Kidney (tissue), 14 donors: ENCODE data around the gene PDE4D. TPM values are rescaled to one million over a fixed set of nuclear protein-coding genes. Genes with fewer than 3 reads are reported as not detected.

Experiments used
- DNase-seq, 5 donors: peaks; one replicate each; pipeline ENCODE4 v3.0.0-alpha.2; 2013 to 2020
- FAIRE-seq: peaks from 2 replicates; lab custom pipeline; 2012; peaks lifted over from hg19 to GRCh38; lab: Jason Lieb, UNC
- H3K27ac ChIP-seq, 2 donors: one replicate each; pipeline ENCODE4 v1.7.0; 2013; ENCODE audit warnings: low read depth in 2 of 2, low read length in 2 of 2, inconsistent platforms in 1 of 2
- H3K27me3 ChIP-seq: one replicate; pipeline ENCODE4 v1.7.1; 2013; ENCODE audit warnings: low read length, inconsistent platforms; ENCODE audit not compliant: control insufficient read depth, insufficient read depth
- H3K36me3 ChIP-seq, 3 donors: one replicate each; pipeline versions ENCODE4 v1.7.0 to v1.7.1; 2013; ENCODE audit warnings: low read length in 3 of 3, control low read depth in 1 of 3, inconsistent platforms in 1 of 3; ENCODE audit not compliant: insufficient read depth in 3 of 3, control insufficient read depth in 2 of 3
- H3K4me1 ChIP-seq, 3 donors: one replicate each; pipeline versions ENCODE4 v1.7.0 to v1.7.1; 2013; ENCODE audit warnings: low read length in 3 of 3, inconsistent platforms in 1 of 3, low read depth in 1 of 3; ENCODE audit not compliant: control insufficient read depth in 2 of 3, insufficient read depth in 2 of 3
- H3K4me3 ChIP-seq, 3 donors: one replicate each; pipeline versions ENCODE4 v1.7.0 to v1.8.1; 2013; ENCODE audit warnings: low read length in 3 of 3, control low read depth in 1 of 3, inconsistent platforms in 1 of 3
- H3K9ac ChIP-seq, 3 donors: one replicate each; pipeline versions ENCODE4 v1.7.0 to v1.7.1; 2013; ENCODE audit warnings: low read length in 3 of 3, control low read depth in 1 of 3, inconsistent platforms in 1 of 3
- H3K9me3 ChIP-seq, 3 donors: one replicate each; pipeline versions ENCODE4 v1.7.0 to v1.7.1; 2013; ENCODE audit warnings: low read length in 3 of 3, control low read depth in 1 of 3, inconsistent platforms in 1 of 3; ENCODE audit not compliant: control insufficient read depth in 2 of 3, insufficient read depth in 1 of 3
- CTCF ChIP-seq: IDR thresholded peaks from 3 replicates; pipeline ENCODE4 v1.5.1; 2012; ENCODE audit warnings: mild to moderate bottlenecking, moderate library complexity, borderline replicate concordance; ENCODE audit not compliant: insufficient read depth; ENCODE audit errors: extremely low read depth
- intact Hi-C: fragments of 100-400 bp; cut with DNase I; formaldehyde crosslinking; loops from one replicate; pipeline ENCODE4 v1.11.1; 2022
- polyA plus RNA-seq: library from polyadenylated mRNA; stranded (reverse); fragments of 350-450 nt; fragmentation: Illumina TruSeq; extraction: RNeasy Lipid Tissue Mini Kit (QIAGEN cat#74804); gene quantifications from one replicate; pipeline ENCODE4 v1.2.3, GENCODE V29; 2014; ENCODE audit warnings: low read depth, low replicate concordance; ENCODE audit not compliant: insufficient read depth
- total RNA-seq: library from RNA; stranded (reverse); fragmentation: NEBNext Ultra II Directional; extraction: Animal tissue kit (Norgen Biotek cat#: 25700); gene quantifications from one replicate; pipeline ENCODE4 v1.2.1, GENCODE V29; 2021
- donor health status: control.
- donor health status: control.
- donor health status: control.
- donor health status: control.
- donor health status: control.
- donor health status: DM: yes; HTN: yes; CAD: no.
- donor health status: Normal renal cell carcinoma (clear cell type).

The PDE4D gene
- total and polyA plus RNA-seq, 2 donors from 2014 or later = 9.2 to 78.9 TPM

GRCh38 chr5:59420596-59420995 is 472.9 kb downstream of the PDE4D start:
- FAIRE-seq = no peak
- H3K4me3 ChIP-seq = no peak overlapping the region
- no peak overlapping the region for H3K9ac ChIP-seq
- no peaks in the 10 kb centered on the region for H3K9me3 ChIP-seq
- no peak for DNase-seq
- H3K4me1 ChIP-seq = peaks cover 0 to 2% (median 0%) of the 10 kb centered on the region in 3 donors
- no peaks in the 10 kb centered on the region for H3K36me3 ChIP-seq
- intact Hi-C loops = no loop called here
- no peak overlapping the region for H3K27ac ChIP-seq
- H3K27me3 ChIP-seq = no peaks in the 10 kb centered on the region
- TF ChIP-seq CTCF = no peak

GRCh38 chr5:59418808-59419207 is 474.7 kb downstream of the PDE4D start:
- no peak overlapping the region for H3K27ac ChIP-seq
- no peaks in the 10 kb centered on the region for H3K27me3 ChIP-seq
- no peak overlapping the region for H3K9ac ChIP-seq
- FAIRE-seq (no peak), DNase-seq (no peak)
- peaks cover 0 to 2% (median 0%) of the 10 kb centered on the region in 3 donors for H3K4me1 ChIP-seq
- intact Hi-C loops = no loop called here
- H3K4me3 ChIP-seq = no peak overlapping the region
- H3K9me3 ChIP-seq = no peaks in the 10 kb centered on the region
- H3K36me3 ChIP-seq = no peaks in the 10 kb centered on the region
- no peak for TF ChIP-seq CTCF

- FAIRE-seq (no peak), DNase-seq (no peak)
- Histone ChIP-seq H3K27me3 (no peaks in the 10 kb centered on the region), H3K4me3 (no peak overlapping the region), H3K9me3 (no peaks in the 10 kb centered on the region), H3K27ac (no peak overlapping the region), H3K36me3 (no peaks in the 10 kb centered on the region), H3K4me1 (no peaks in the 10 kb centered on the region), H3K9ac (no peak overlapping the region)
- TF ChIP-seq CTCF = no peak
- intact Hi-C loops = no loop called here
Measured at GRCh38 chr5:59416451-59416850, 477.1 kb downstream of the PDE4D start.

- Histone ChIP-seq H3K27ac (no peak overlapping the region), H3K4me1 (no peaks in the 10 kb centered on the region), H3K9ac (no peak overlapping the region), H3K36me3 (no peaks in the 10 kb centered on the region), H3K4me3 (no peak overlapping the region), H3K27me3 (no peaks in the 10 kb centered on the region), H3K9me3 (no peaks in the 10 kb centered on the region)
- FAIRE-seq (no peak), DNase-seq (no peak)
- TF ChIP-seq CTCF = no peak
- intact Hi-C loops = no loop called here
Measured at GRCh38 chr5:59416026-59416425, 477.5 kb downstream of the PDE4D start.
